ENCODE measurements around the gene KRT10. TPM values are rescaled to one million over a fixed set of nuclear protein-coding genes. Genes with fewer than 3 reads are reported as not detected.

KRT10 gene
- polyA plus RNA-seq, 2 of the 4 experiments (the other 2 are of a cell fraction) = 59.8 to 96.2 TPM

- FAIRE-seq = no peak
- TF ChIP-seq FOSB (CRISPR knock-in tag; IDR thresholded peaks at IDR 0.05) (no peak), POLR2AphosphoS2 (conservative IDR thresholded peaks at IDR 0.05; ENCODE audit: low read length) (no peak), CBX2 (IDR thresholded peaks at IDR 0.05; ENCODE audit: borderline replicate concordance, low read depth) (no peak), EHF (CRISPR knock-in tag; IDR thresholded peaks at IDR 0.05) (no peak), RARB (CRISPR knock-in tag; IDR thresholded peaks at IDR 0.05) (no peak), TP53 (CRISPR knock-in tag; IDR thresholded peaks at IDR 0.05) (no peak), TFCP2L1 (CRISPR knock-in tag; IDR thresholded peaks at IDR 0.05) (no peak), EHMT2 (IDR thresholded peaks at IDR 0.05; ENCODE audit: low read depth) (no peak), NR3C1 (IDR thresholded peaks at IDR 0.05) (no peak), MAX (IDR thresholded peaks at IDR 0.05) (no peak), ZC3H11A (IDR thresholded peaks at IDR 0.05) (no peak), KDM1A (IDR thresholded peaks at IDR 0.05; ENCODE audit: low read depth) (no peak), MAZ (IDR thresholded peaks at IDR 0.05; ENCODE audit: borderline replicate concordance, low read depth, low read length) (no peak), EP300 (IDR thresholded peaks at IDR 0.05) (no peak), PBX3 (IDR thresholded peaks at IDR 0.05) (no peak)
- H3K4me1 ChIP-seq = peaks cover 7% of the 10 kb centered on the region
- CTCF ChIA-PET = interaction anchor here (0.6 to 8.3 kb wide), 4 partner anchors 180 to 863 kb away, joined by 3 to 86 read pairs (median 4); no protein-coding TSS in a partner anchor
- 55% methylated on average over 3 of the region's 3 CpGs for WGBS (ENCODE audit: missing lambda C conversion rate)
- POLR2A ChIA-PET = no interaction called here
- no peak within 1 kb of the TSS for H3K27ac ChIP-seq
- DNase-seq (ENCODE audit: low read depth in 1 of 2, low spot score in 1 of 2) = no peak
- no peak for ATAC-seq
- no peak within 1 kb of the TSS for H3K4me2 ChIP-seq
- no peaks in the 10 kb centered on the region for H3K9me3 ChIP-seq
- no peak within 1 kb of the TSS for H3K4me3 ChIP-seq
Measured at GRCh38 chr17:40799859-40800258, 22.6 kb downstream of the KRT10 start, which contains the start of gene KRT28. Gene KRT28 (minus strand): TSS chr17:40799959. CDS start chr17:40799893, 66 bp downstream.

GRCh38 chr17:40796846-40797245 lies 25.6 kb downstream of the KRT10 start:
- TF ChIP-seq SMC3 (IDR thresholded peaks at IDR 0.05) = no peak
- TF ChIP-seq HMGXB4 (CRISPR knock-in tag; IDR thresholded peaks at IDR 0.05; ENCODE audit: borderline replicate concordance) = no peak
- no peak for TF ChIP-seq FOSL2 (IDR thresholded peaks at IDR 0.05)
- no peak for TF ChIP-seq FOSL2 (CRISPR knock-in tag; IDR thresholded peaks at IDR 0.05)
- no peak for TF ChIP-seq CBX2 (IDR thresholded peaks at IDR 0.05; ENCODE audit: borderline replicate concordance, low read depth)
- no peak for TF ChIP-seq CHD4 (IDR thresholded peaks at IDR 0.05; ENCODE audit: borderline replicate concordance)
- TF ChIP-seq JUNB (IDR thresholded peaks at IDR 0.05) = no peak
- Histone ChIP-seq H3K4me1 (no peaks in the 10 kb centered on the region), H3K4me3 (no peak overlapping the region), H3K4me2 (no peak overlapping the region), H3K9me3 (no peaks in the 10 kb centered on the region), H3K27ac (no peak overlapping the region)
- no peak for ATAC-seq
- 84% methylated on average over 27 of the region's 27 CpGs for WGBS (ENCODE audit: missing lambda C conversion rate)
- no peak for FAIRE-seq
- ChIA-PET POLR2A (no interaction called here), CTCF (interaction anchor here (0.6 to 11.5 kb wide), 8 partner anchors 14 to 983 kb away, joined by 3 to 304 read pairs (median 8); no protein-coding TSS in a partner anchor)
- no peak for DNase-seq (ENCODE audit: low read depth in 1 of 2, low spot score in 1 of 2)

- TF ChIP-seq PBX3 (IDR thresholded peaks at IDR 0.05) (no peak), BHLHE40 (IDR thresholded peaks at IDR 0.05; ENCODE audit: low read depth, low read length) (no peak), MAZ (IDR thresholded peaks at IDR 0.05; ENCODE audit: borderline replicate concordance, low read depth, low read length) (no peak), REST (IDR thresholded peaks at IDR 0.05) (no peak), RCOR1 (IDR thresholded peaks at IDR 0.05; ENCODE audit: low read depth, low read length) (no peak), ATOH8 (CRISPR knock-in tag; IDR thresholded peaks at IDR 0.05; ENCODE audit: low read depth) (no peak), HOXA7 (CRISPR knock-in tag; IDR thresholded peaks at IDR 0.05) (no peak)
- H3K27ac ChIP-seq = no peak overlapping the region
- no peaks in the 10 kb centered on the region for H3K9me3 ChIP-seq
- FAIRE-seq = peak; percentile 13
- no peak overlapping the region for H3K4me2 ChIP-seq
- DNase-seq (ENCODE audit: low read depth in 1 of 2, low spot score in 1 of 2) = no peak
- 65% methylated on average over 10 of the region's 10 CpGs for WGBS (ENCODE audit: missing lambda C conversion rate)
- ATAC-seq = no peak
- ChIA-PET CTCF (interaction anchor here (0.9 to 11.5 kb wide), 11 partner anchors 9 to 871 kb away, joined by 3 to 304 read pairs (median 7); no protein-coding TSS in a partner anchor), POLR2A (no interaction called here)
- H3K4me1 ChIP-seq = no peaks in the 10 kb centered on the region
- H3K4me3 ChIP-seq = no peak overlapping the region
Measured at GRCh38 chr17:40795019-40795667, 27.3 kb downstream of the KRT10 start.
